HFFc6 (cell line): Measurements from ENCODE around the gene SETBP1. TPM values are rescaled to one million over a fixed set of nuclear protein-coding genes. Genes with fewer than 3 reads are reported as not detected.

Experiments
- DNase-seq: peaks from one replicate; pipeline ENCODE4 v3.0.0-alpha.2; 2018
- H3K27ac Mint-ChIP-seq: 2 replicates; pipeline ENCODE4 v1.8.0; 2020; ENCODE audit warnings: mild to moderate bottlenecking, mixed read lengths
- H3K27me3 Mint-ChIP-seq: 2 replicates; pipeline ENCODE4 v1.8.0; 2021; ENCODE audit warnings: mild to moderate bottlenecking, moderate library complexity, mixed read lengths; ENCODE audit not compliant: insufficient read depth
- H3K36me3 Mint-ChIP-seq: 2 replicates; pipeline ENCODE4 v1.8.0; 2021; ENCODE audit warnings: low read depth, mixed read lengths
- H3K4me1 Mint-ChIP-seq: 2 replicates; pipeline ENCODE4 v1.8.0; 2020; ENCODE audit warnings: low read depth, mixed read lengths
- H3K4me3 Mint-ChIP-seq: 2 replicates; pipeline ENCODE4 v1.8.0; 2020; ENCODE audit warnings: mild to moderate bottlenecking, moderate library complexity, mixed read lengths
- H3K9me3 Mint-ChIP-seq: 2 replicates; pipeline ENCODE4 v1.8.0; 2020; ENCODE audit warnings: mild to moderate bottlenecking, mixed read lengths
- total RNA-seq, 6 experiments: library from RNA; stranded (reverse); fragmentation: NEBNext Ultra II Directional; extraction: Animal tissue kit (Norgen Biotek cat#: 25700); gene quantifications; 2 replicates in 1 of 6; 3 replicates in 5 of 6; pipeline ENCODE4 v1.2.3, GENCODE V29; 2021
- TF ChIP-seq, protein P1 (sequence below): fragments of 200-600 bp; sonication (generic); IDR thresholded peaks from 2 replicates; pipeline ENCODE4 v1.5.0; 2021; ENCODE audit warnings: antibody characterized with exemption, mild to moderate bottlenecking

Gene SETBP1
- total RNA-seq, 6 experiments from 2014 or later = 0.03 to 0.40 (median 0.09) TPM

DNA sequence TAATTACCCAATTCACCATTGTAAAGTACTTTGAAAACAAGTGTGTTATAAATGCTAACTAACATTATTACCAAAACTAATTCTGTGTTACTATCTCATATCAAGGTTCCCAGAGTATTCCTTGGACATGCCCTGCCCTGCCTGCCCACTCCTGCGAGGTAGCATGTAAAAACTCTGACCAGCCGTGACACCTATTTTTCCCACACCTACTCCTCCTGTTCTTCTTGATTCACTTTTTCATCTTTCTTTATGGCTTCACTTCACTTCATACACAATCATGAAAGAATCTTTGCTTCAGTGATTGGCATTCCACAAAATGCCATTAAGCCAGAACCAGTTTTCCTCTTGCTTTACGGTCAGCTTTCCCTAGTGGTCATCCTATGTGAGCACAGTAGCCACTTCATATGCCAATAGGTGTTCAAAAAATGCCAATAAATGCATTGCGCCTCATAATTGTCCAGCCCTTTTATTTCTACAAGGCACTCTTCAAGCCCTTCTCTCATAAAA lies 42.6 kb upstream of the SETBP1 start:
- Mint-ChIP-seq H3K4me3 (no peak overlapping the region), H3K36me3 (no peaks in the 10 kb centered on the region; the same call in 1 of the 2 replicates), H3K27me3 (peaks cover 7% of the 10 kb centered on the region; the same call in 1 of the 2 replicates), H3K27ac (no peak overlapping the region), H3K4me1 (no peaks in the 10 kb centered on the region), H3K9me3 (peaks cover 4% of the 10 kb centered on the region; the same call in 1 of the 2 replicates)
- TF ChIP-seq, protein P1, sequence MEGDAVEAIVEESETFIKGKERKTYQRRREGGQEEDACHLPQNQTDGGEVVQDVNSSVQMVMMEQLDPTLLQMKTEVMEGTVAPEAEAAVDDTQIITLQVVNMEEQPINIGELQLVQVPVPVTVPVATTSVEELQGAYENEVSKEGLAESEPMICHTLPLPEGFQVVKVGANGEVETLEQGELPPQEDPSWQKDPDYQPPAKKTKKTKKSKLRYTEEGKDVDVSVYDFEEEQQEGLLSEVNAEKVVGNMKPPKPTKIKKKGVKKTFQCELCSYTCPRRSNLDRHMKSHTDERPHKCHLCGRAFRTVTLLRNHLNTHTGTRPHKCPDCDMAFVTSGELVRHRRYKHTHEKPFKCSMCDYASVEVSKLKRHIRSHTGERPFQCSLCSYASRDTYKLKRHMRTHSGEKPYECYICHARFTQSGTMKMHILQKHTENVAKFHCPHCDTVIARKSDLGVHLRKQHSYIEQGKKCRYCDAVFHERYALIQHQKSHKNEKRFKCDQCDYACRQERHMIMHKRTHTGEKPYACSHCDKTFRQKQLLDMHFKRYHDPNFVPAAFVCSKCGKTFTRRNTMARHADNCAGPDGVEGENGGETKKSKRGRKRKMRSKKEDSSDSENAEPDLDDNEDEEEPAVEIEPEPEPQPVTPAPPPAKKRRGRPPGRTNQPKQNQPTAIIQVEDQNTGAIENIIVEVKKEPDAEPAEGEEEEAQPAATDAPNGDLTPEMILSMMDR = no peak
- no peak for DNase-seq

GRCh38 chr18:44638811-44639210 lies 41.9 kb upstream of the SETBP1 start:
- TF ChIP-seq, protein P1 = no peak
- no peaks in the 10 kb centered on the region; the same call in 1 of the 2 replicates for H3K36me3 Mint-ChIP-seq
- peaks cover 5% of the 10 kb centered on the region; the same call in 1 of the 2 replicates for H3K9me3 Mint-ChIP-seq
- H3K27ac Mint-ChIP-seq = no peak overlapping the region
- H3K27me3 Mint-ChIP-seq = peaks cover 7% of the 10 kb centered on the region; the same call in 1 of the 2 replicates
- DNase-seq = no peak
- H3K4me1 Mint-ChIP-seq = no peaks in the 10 kb centered on the region
- H3K4me3 Mint-ChIP-seq = no peak overlapping the region

DNA sequence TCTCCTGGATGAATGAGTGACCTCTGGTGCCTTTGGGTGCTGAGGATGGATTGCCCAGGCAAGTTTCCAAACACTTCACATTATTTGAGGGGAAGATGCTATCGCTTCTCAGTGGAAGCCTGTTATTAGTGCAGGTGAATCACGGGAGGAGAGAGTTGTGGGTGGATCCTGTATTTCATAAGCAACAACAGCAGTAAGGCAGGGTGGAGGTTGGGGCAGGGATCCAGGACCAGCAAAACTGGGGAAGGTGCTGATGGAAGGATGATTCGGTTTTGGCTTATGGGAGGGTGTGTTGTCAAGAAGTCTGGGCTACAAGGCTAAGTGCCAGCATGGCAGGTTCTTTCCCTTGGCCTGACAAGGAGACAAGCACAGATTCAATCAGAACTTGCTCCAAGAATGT lies 37.7 kb upstream of the SETBP1 start:
- Mint-ChIP-seq H3K36me3 (no peaks in the 10 kb centered on the region; the same call in 1 of the 2 replicates), H3K27ac (no peak overlapping the region), H3K27me3 (peaks cover 8% of the 10 kb centered on the region; the same call in 1 of the 2 replicates), H3K4me3 (no peak overlapping the region), H3K4me1 (peaks cover 5% of the 10 kb centered on the region; the same call in 1 of the 2 replicates), H3K9me3 (peaks cover 7% of the 10 kb centered on the region; the same call in 1 of the 2 replicates)
- no peak for DNase-seq
- TF ChIP-seq, protein P1 = no peak

- no peaks in the 10 kb centered on the region for H3K27me3 Mint-ChIP-seq
Measured at GRCh38 chr18:44651478-44651877, 29.2 kb upstream of the SETBP1 start.

GRCh38 chr18:44651918-44652572 lies 28.6 kb upstream of the SETBP1 start:
- Mint-ChIP-seq H3K36me3 (no peaks in the 10 kb centered on the region), H3K9me3 (no peaks in the 10 kb centered on the region; the same call in 1 of the 2 replicates), H3K4me3 (no peak overlapping the region), H3K27ac (no peak overlapping the region), H3K27me3 (no peaks in the 10 kb centered on the region), H3K4me1 (peaks cover 17% of the 10 kb centered on the region; the same call in 1 of the 2 replicates)
- no peak for DNase-seq
- TF ChIP-seq, protein P1 = no peak

More at GRCh38 chr18:44651478-44651877, 29.2 kb upstream of the SETBP1 start:
- Mint-ChIP-seq H3K4me1 (peaks cover 17% of the 10 kb centered on the region; the same call in 1 of the 2 replicates), H3K36me3 (no peaks in the 10 kb centered on the region), H3K9me3 (no peaks in the 10 kb centered on the region; the same call in 1 of the 2 replicates), H3K27ac (no peak overlapping the region), H3K4me3 (no peak overlapping the region)
- TF ChIP-seq, protein P1 = no peak
- DNase-seq = peak; percentile 33
